Esophagus muscularis mucosa (tissue), 2 donors: ENCODE data around the gene HOOK2.

Experiments
- POLR2A ChIP-seq: fragments of 450-650 bp; IDR thresholded peaks from one replicate; pipeline ENCODE4 v1.6.1; 2017; ENCODE audit warnings: antibody characterized with exemption, moderate library complexity, mild to moderate bottlenecking, low read depth
- POLR2AphosphoS5 ChIP-seq, 2 donors: sonication (generic); formaldehyde crosslinking; IDR thresholded peaks; one replicate each; pipeline ENCODE4 v1.6.1; 2017; ENCODE audit warnings: antibody characterized with exemption in 2 of 2

DNA sequence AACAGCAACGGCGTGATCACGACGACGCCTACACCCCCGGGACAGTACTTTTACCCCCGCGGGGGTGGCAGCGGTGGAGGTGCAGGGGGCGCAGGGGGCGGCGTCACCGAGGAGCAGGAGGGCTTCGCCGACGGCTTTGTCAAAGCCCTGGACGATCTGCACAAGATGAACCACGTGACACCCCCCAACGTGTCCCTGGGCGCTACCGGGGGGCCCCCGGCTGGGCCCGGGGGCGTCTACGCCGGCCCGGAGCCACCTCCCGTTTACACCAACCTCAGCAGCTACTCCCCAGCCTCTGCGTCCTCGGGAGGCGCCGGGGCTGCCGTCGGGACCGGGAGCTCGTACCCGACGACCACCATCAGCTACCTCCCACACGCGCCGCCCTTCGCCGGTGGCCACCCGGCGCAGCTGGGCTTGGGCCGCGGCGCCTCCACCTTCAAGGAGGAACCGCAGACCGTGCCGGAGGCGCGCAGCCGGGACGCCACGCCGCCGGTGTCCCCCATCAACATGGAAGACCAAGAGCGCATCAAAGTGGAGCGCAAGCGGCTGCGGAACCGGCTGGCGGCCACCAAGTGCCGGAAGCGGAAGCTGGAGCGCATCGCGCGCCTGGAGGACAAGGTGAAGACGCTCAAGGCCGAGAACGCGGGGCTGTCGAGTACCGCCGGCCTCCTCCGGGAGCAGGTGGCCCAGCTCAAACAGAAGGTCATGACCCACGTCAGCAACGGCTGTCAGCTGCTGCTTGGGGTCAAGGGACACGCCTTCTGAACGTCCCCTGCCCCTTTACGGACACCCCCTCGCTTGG lies 16.9 kb upstream of the HOOK2 start:
- TF ChIP-seq POLR2A (no peak), POLR2AphosphoS5 (IDR thresholded peaks at IDR 0.05) (peak in 1 of 2 donors; percentile 80)
